GM12892 (cell line): ENCODE results near the gene GDF15.

Experiments used
- DNase-seq: peaks from one replicate; pipeline ENCODE4 v3.0.0; 2011; ENCODE audit not compliant: insufficient read length
- FAIRE-seq: peaks from 2 replicates; lab custom pipeline; 2011; peaks lifted over from hg19 to GRCh38; lab: Jason Lieb, UNC
- POLR2A ChIP-seq: IDR thresholded peaks from 2 replicates; pipeline ENCODE4 v1.6.1; 2011; ENCODE audit warnings: low read depth, low read length, control low read depth
- POLR2AphosphoS5 ChIP-seq: IDR thresholded peaks from 2 replicates; pipeline ENCODE4 v1.6.1; 2011; ENCODE audit warnings: low read depth, low read length, control low read depth
- TAF1 ChIP-seq: IDR thresholded peaks from 2 replicates; pipeline ENCODE4 v1.6.1; 2011; ENCODE audit warnings: low read depth, mild to moderate bottlenecking, control low read depth, low read length, borderline replicate concordance

The GDF15 gene

DNA sequence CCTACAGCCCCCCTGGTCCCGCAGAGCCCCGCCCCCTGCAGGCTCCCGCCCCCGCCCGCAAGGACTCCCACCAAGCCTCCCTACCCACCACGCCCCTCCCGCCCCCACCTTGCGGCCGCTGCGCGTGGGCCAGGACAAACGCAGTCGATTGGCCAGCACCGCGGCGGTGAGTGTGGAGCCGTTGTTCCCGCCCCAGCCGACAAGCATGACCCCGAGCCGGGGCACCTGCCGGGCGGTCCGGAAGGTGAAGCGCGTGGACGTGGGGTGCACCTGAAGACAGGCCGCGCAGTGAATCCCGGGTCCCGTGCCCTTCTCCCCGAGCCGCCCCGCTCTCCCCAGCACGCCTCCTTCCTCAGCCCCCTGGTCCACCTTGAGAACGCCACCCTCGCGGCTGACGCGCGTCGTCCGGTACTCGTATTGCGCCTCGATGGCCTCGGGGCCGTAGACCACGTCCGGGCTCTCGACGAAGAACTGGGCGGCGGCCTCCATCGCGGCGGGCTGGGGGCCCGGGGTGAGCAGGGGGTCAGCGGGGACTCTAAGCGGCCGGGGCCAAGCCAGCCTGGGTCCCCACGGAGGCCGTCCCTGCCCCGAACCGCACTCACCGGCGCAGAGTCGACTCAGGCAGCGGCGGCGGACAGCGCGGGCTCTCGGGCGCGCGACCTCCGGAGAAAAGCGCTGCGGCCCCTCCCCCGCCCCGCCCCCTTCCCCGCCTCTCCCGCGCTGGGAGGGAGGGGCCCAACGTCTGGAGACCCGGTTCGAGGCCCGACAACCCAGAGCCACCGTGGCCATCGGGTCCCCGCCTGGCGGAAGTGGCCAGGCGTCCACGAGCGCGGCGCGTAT, 51.8 kb downstream of the GDF15 start, which contains the start of gene ISYNA1:
TSS of gene ISYNA1 (minus strand) at position 643 of the 840 bp plus-strand sequence. CDS start at position 489, 154 bp downstream.
- no peak for DNase-seq
- no peak for FAIRE-seq
- TF ChIP-seq POLR2AphosphoS5 (no peak), TAF1 (no peak), POLR2A (no peak)

DNA sequence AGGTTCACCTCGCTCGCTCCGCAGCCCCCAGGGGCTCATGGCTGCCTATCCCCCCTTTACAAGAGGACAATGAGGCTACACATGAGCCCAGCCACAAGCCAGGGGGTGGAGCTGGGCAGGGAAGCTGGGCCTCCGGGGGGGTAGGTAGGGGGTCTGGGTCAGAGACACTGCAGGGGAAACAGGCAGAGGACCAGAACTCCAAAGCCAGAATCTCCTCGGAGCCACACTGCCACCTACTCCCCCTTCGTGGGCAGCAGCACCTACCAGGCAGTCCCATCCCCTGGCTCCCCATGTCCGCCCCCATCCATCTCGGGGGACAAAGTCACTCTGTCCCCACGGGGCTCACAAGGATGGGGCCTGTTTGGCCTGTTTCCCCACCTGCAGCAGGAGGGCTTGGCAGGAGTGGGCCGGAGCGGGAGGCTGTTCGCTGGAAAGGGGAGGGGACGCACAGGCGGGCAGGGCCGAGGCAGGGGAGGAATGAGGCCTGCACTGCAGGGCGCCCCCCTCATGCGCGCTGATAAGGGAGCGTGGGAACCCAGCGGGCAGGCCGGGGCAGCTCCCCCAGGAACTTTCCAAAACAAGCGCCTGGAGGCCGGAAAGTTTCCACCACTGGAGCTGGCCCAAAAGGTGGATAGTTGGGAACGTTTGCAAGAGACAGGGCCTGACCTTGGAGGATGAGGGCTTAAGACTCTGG, 52.5 kb downstream of the GDF15 start:
- FAIRE-seq (no peak), DNase-seq (no peak)
- TF ChIP-seq POLR2AphosphoS5 (no peak), TAF1 (no peak)
